Measurements from ENCODE around the gene DHRS1.

Gene DHRS1

GRCh38 chr14:24258548-24259265, 40.9 kb downstream of the DHRS1 start:
- Histone ChIP-seq H3K9ac (ENCODE audit: low read depth, low read length, poor library complexity, severe bottlenecking) (no peak overlapping the region), H3K4me2 (ENCODE audit: low read depth, low read length, poor library complexity, severe bottlenecking) (no peak overlapping the region), H3K36me3 (ENCODE audit: insufficient read depth, low read length) (no peaks in the 10 kb centered on the region), H3K79me2 (ENCODE audit: insufficient read depth, low read length) (no peaks in the 10 kb centered on the region), H3K9me3 (ENCODE audit: insufficient read depth, low read depth, low read length) (no peaks in the 10 kb centered on the region), H2AFZ (ENCODE audit: low read length) (no peak overlapping the region), H3K4me3 (ENCODE audit: low read length, poor library complexity, severe bottlenecking) (no peak overlapping the region), H3K27me3 (ENCODE audit: insufficient read depth, low read length, poor library complexity, severe bottlenecking) (no peaks in the 10 kb centered on the region), H3K4me1 (ENCODE audit: insufficient read depth, low read length, poor library complexity, severe bottlenecking) (no peaks in the 10 kb centered on the region), H4K20me1 (ENCODE audit: insufficient read depth, low read length, poor library complexity, severe bottlenecking) (no peaks in the 10 kb centered on the region), H3K9me2 (replicated peaks; ENCODE audit: low read depth, low read length) (no peaks in the 10 kb centered on the region), H3F3A (ENCODE audit: low read depth) (no peaks in the 10 kb centered on the region)
- no peak for TF ChIP-seq EZH2phosphoT487 (IDR thresholded peaks at IDR 0.05; ENCODE audit: borderline replicate concordance)
- TF ChIP-seq, protein P1, sequence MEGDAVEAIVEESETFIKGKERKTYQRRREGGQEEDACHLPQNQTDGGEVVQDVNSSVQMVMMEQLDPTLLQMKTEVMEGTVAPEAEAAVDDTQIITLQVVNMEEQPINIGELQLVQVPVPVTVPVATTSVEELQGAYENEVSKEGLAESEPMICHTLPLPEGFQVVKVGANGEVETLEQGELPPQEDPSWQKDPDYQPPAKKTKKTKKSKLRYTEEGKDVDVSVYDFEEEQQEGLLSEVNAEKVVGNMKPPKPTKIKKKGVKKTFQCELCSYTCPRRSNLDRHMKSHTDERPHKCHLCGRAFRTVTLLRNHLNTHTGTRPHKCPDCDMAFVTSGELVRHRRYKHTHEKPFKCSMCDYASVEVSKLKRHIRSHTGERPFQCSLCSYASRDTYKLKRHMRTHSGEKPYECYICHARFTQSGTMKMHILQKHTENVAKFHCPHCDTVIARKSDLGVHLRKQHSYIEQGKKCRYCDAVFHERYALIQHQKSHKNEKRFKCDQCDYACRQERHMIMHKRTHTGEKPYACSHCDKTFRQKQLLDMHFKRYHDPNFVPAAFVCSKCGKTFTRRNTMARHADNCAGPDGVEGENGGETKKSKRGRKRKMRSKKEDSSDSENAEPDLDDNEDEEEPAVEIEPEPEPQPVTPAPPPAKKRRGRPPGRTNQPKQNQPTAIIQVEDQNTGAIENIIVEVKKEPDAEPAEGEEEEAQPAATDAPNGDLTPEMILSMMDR (conservative IDR thresholded peaks at IDR 0.05; ENCODE audit: low read length), result no peak

GRCh38 chr14:24258119-24258518, 41.5 kb downstream of the DHRS1 start:
- Histone ChIP-seq H3K79me2 (ENCODE audit: insufficient read depth, low read length) (no peaks in the 10 kb centered on the region), H2AFZ (ENCODE audit: low read length) (no peak overlapping the region), H3K4me2 (ENCODE audit: low read depth, low read length, poor library complexity, severe bottlenecking) (no peak overlapping the region), H3K9me3 (ENCODE audit: insufficient read depth, low read depth, low read length) (no peaks in the 10 kb centered on the region), H3K9me2 (replicated peaks; ENCODE audit: low read depth, low read length) (no peaks in the 10 kb centered on the region), H4K20me1 (ENCODE audit: insufficient read depth, low read length, poor library complexity, severe bottlenecking) (no peaks in the 10 kb centered on the region), H3K36me3 (ENCODE audit: insufficient read depth, low read length) (no peaks in the 10 kb centered on the region), H3F3A (ENCODE audit: low read depth) (no peaks in the 10 kb centered on the region), H3K9ac (ENCODE audit: low read depth, low read length, poor library complexity, severe bottlenecking) (no peak overlapping the region), H3K4me3 (ENCODE audit: low read length, poor library complexity, severe bottlenecking) (no peak overlapping the region), H3K27me3 (ENCODE audit: insufficient read depth, low read length, poor library complexity, severe bottlenecking) (no peaks in the 10 kb centered on the region), H3K4me1 (ENCODE audit: insufficient read depth, low read length, poor library complexity, severe bottlenecking) (no peaks in the 10 kb centered on the region)
- TF ChIP-seq, protein P1 (conservative IDR thresholded peaks at IDR 0.05; ENCODE audit: low read length), result no peak
- TF ChIP-seq EZH2phosphoT487 (IDR thresholded peaks at IDR 0.05; ENCODE audit: borderline replicate concordance), result no peak

DNA sequence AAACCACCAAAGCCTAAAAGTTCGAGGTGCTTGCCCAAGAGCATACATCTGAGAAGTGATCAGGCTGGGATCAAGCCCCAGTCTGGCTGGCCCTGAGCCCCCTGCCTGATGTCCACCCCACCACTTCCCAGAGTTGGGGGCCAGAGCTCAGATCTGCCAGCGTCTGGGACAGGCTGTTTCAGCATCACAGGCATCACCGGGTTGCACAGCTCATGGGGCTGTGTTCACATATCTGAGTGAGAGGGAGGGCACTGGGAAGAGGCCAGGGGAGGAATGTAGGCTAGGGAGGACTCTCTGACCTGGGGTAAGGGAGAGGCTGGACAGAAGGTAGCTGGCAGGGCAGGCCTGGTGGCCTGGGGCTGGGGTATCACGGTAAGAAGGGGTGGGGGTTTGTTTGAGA, 42.6 kb downstream of the DHRS1 start:
- TF ChIP-seq EZH2phosphoT487 (IDR thresholded peaks at IDR 0.05; ENCODE audit: borderline replicate concordance), result no peak
- TF ChIP-seq, protein P1 (conservative IDR thresholded peaks at IDR 0.05; ENCODE audit: low read length), result no peak
- Histone ChIP-seq H3K9me3 (ENCODE audit: insufficient read depth, low read depth, low read length) (no peaks in the 10 kb centered on the region), H3K9ac (ENCODE audit: low read depth, low read length, poor library complexity, severe bottlenecking) (no peak overlapping the region), H3F3A (ENCODE audit: low read depth) (no peaks in the 10 kb centered on the region), H3K9me2 (replicated peaks; ENCODE audit: low read depth, low read length) (no peaks in the 10 kb centered on the region), H3K4me1 (ENCODE audit: insufficient read depth, low read length, poor library complexity, severe bottlenecking) (no peaks in the 10 kb centered on the region), H2AFZ (ENCODE audit: low read length) (no peak overlapping the region), H3K79me2 (ENCODE audit: insufficient read depth, low read length) (no peaks in the 10 kb centered on the region), H3K4me2 (ENCODE audit: low read depth, low read length, poor library complexity, severe bottlenecking) (no peak overlapping the region), H4K20me1 (ENCODE audit: insufficient read depth, low read length, poor library complexity, severe bottlenecking) (no peaks in the 10 kb centered on the region), H3K4me3 (ENCODE audit: low read length, poor library complexity, severe bottlenecking) (no peak overlapping the region), H3K36me3 (ENCODE audit: insufficient read depth, low read length) (no peaks in the 10 kb centered on the region), H3K27me3 (ENCODE audit: insufficient read depth, low read length, poor library complexity, severe bottlenecking) (no peaks in the 10 kb centered on the region)

Measured in Loucy (cell line).